Sigmoid colon (tissue), 7 donors: ENCODE results near the gene CCDC142. TPM values are rescaled to one million over a fixed set of nuclear protein-coding genes. Genes with fewer than 3 reads are reported as not detected.
A peak's percentile ranks its signal among the peaks of the same experiment; 100 is the strongest.

Experiments
- DNase-seq: peaks from one replicate; pipeline ENCODE4 v3.0.0-alpha.2; 2019
- H3K27ac ChIP-seq, 4 donors: fragments of 200-600 bp; sonication (generic); one replicate each; pipeline ENCODE4 v1.5.1; 2016 to 2019; ENCODE audit warnings: mild to moderate bottlenecking in 1 of 4
- H3K27me3 ChIP-seq, 3 donors: fragments of 200-600 bp; sonication (generic); one replicate each; pipeline ENCODE4 v1.5.1; 2019; ENCODE audit warnings: mild to moderate bottlenecking in 1 of 3
- H3K36me3 ChIP-seq, 4 donors: fragments of 200-600 bp; sonication (generic); one replicate each; pipeline ENCODE4 v1.5.1; 2016 to 2019
- H3K4me1 ChIP-seq, 4 donors: fragments of 200-600 bp; sonication (generic); one replicate each; pipeline ENCODE4 v1.5.1; 2017 to 2019
- H3K4me3 ChIP-seq, 4 donors: fragments of 200-600 bp; sonication (generic); one replicate each; pipeline ENCODE4 v1.5.1; 2017 to 2019; ENCODE audit warnings: mild to moderate bottlenecking in 2 of 4, moderate library complexity in 1 of 4
- H3K9me3 ChIP-seq, 4 donors: fragments of 200-600 bp in 3 of 4; sonication (generic) in 3 of 4; one replicate each; pipeline versions ENCODE4 v1.5.1 to v1.6.1; 2013 to 2019
- CTCF ChIP-seq, 4 experiments: fragments of 450-650 bp in 3 of 4; fragments of 200-600 bp in 1 of 4; IDR thresholded peaks; one replicate each; pipeline ENCODE4 v1.5.1; 2016 to 2019; ENCODE audit warnings: antibody characterized with exemption in 4 of 4, mild to moderate bottlenecking in 3 of 4, moderate library complexity in 2 of 4
- EP300 ChIP-seq, 4 donors: sonication (generic); formaldehyde crosslinking; IDR thresholded peaks; one replicate each; pipeline ENCODE4 v1.6.1; 2017; ENCODE audit warnings: antibody characterized with exemption in 4 of 4
- POLR2A ChIP-seq, 2 donors: fragments of 450-650 bp; IDR thresholded peaks; one replicate each; pipeline ENCODE4 v1.6.1; 2016; ENCODE audit warnings: antibody characterized with exemption in 2 of 2, mild to moderate bottlenecking in 2 of 2, moderate library complexity in 2 of 2
- POLR2AphosphoS5 ChIP-seq, 4 donors: sonication (generic); formaldehyde crosslinking; IDR thresholded peaks; one replicate each; pipeline ENCODE4 v1.6.1; 2017; ENCODE audit warnings: antibody characterized with exemption in 4 of 4
- WGBS, 2 donors: extraction: QIAGEN DNeasy Blood & Tissue Kit; methylation state at CpG; one replicate each; pipeline ENCODE4 v1.1.7; 2013; 5-methylcytosine and 5-hydroxymethylcytosine counted together
- intact Hi-C: fragments of 100-400 bp; cut with DNase I; formaldehyde crosslinking; loops from one replicate; pipeline ENCODE4 v1.15.1; 2023
- polyA plus RNA-seq, 3 donors: library from polyadenylated mRNA; stranded (reverse); fragments of 200-250 nt; gene quantifications; one replicate each; pipeline ENCODE4 v1.2.3, GENCODE V29; 2013
- total RNA-seq, 4 donors: library from RNA; depleted of rRNA; stranded (reverse); fragments of >200 nt; gene quantifications; one replicate each; pipeline ENCODE4 v1.1.0, GENCODE V29; 2016
- donor health status: healthy with polysubstance abuse.
- donor health status: Bipolar disorder and iron deficiency.
- donor health status: healthy.

CCDC142 gene
- total and polyA plus RNA-seq, 7 donors = 1.8 to 20.9 (median 16.4) TPM

GRCh38 chr2:74457549-74458131 lies 25.2 kb downstream of the CCDC142 start:
- Histone ChIP-seq H3K36me3 (peaks cover 0 to 16% (median 5%) of the 10 kb centered on the region in 4 donors), H3K27ac (peak overlapping the region; percentile 90 to 98 (median 98)), H3K4me3 (peak overlapping the region; percentile 56 to 83 (median 68)), H3K4me1 (peaks cover 0 to 40% (median 37%) of the 10 kb centered on the region in 4 donors), H3K27me3 (no peaks in the 10 kb centered on the region), H3K9me3 (no peaks in the 10 kb centered on the region)
- TF ChIP-seq CTCF (IDR thresholded peaks at IDR 0.05) (no peak), EP300 (IDR thresholded peaks at IDR 0.05) (no peak), POLR2A (IDR thresholded peaks at IDR 0.05) (peak; percentile 81 to 84), POLR2AphosphoS5 (IDR thresholded peaks at IDR 0.05) (peak; percentile 85 to 95 (median 93))
- intact Hi-C loops = loop anchor here (5.0 kb wide), 1 partner anchor 720 kb away; the partner anchor contains the start of gene TPRKB
- 0 to 1% methylated on average over 46 of the region's 46 CpGs for WGBS, 2 donors
- peak; percentile 79 for DNase-seq

- DNase-seq = no peak
- no peaks in the 10 kb centered on the region for H3K9me3 ChIP-seq
- H3K27ac ChIP-seq = peak overlapping the region; percentile 90 to 98 (median 98)
- 1% methylated on average over 27 of the region's 27 CpGs for WGBS, 2 donors
- no peaks in the 10 kb centered on the region for H3K27me3 ChIP-seq
- peak overlapping the region; percentile 56 to 83 (median 68) for H3K4me3 ChIP-seq
- peaks cover 0 to 40% (median 37%) of the 10 kb centered on the region in 4 donors for H3K4me1 ChIP-seq
- intact Hi-C loops = loop anchor here (5.0 kb wide), 1 partner anchor 720 kb away; the partner anchor contains the start of gene TPRKB
- no peak for TF ChIP-seq EP300 (IDR thresholded peaks at IDR 0.05)
- TF ChIP-seq POLR2A (IDR thresholded peaks at IDR 0.05) = no peak
- TF ChIP-seq POLR2AphosphoS5 (IDR thresholded peaks at IDR 0.05) = no peak
- TF ChIP-seq CTCF (IDR thresholded peaks at IDR 0.05) = no peak
- peaks cover 0 to 11% (median under 1%) of the 10 kb centered on the region in 4 donors for H3K36me3 ChIP-seq
These were observed 25.7 kb downstream of the CCDC142 start for GRCh38 chr2:74457129-74457548.

DNA sequence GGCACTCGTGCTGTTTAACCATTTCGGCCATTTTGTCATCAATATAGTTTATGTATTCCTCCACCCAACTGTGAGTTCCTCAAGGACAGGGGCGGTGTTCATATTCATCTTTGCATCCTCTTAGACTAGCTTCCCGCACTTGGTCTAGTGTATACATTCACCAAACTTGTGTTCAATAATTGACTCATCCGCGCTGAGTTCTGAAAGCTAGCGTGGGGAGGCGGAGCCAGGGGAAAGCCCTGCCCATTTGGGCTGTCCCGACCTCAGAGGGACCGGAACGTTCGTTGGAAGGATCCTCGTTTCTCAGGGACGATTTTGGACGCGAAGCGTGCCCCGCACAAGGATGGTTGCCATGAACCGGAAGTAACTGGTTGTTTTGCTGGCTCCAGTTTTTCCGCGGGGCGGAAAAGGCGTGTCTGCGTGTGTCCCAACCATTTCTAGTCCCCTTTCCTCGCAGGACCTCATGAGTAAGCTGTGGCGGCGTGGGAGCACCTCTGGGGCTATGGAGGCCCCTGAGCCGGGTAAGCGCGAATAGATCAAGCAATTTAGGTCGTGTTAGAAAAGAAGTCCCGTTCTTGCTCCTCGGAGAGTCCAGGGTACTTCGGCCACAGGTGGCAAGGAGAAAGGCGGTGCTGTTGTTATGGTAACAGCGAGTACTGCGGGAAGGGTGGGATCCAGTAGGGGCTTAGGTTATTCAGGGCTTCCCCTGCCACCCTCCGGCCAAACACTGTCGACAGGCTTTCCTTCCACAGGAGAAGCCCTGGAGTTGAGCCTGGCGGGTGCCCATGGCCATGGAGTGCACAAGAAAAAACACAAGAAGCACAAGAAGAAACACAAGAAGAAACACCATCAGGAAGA lies 27.9 kb downstream of the CCDC142 start, which contains the start of gene INO80B:
Gene INO80B (plus strand): TSS at position 434 of the 858 bp plus-strand sequence. CDS start 30 bp downstream, at position 464.
- no peaks in the 10 kb centered on the region for H3K9me3 ChIP-seq
- WGBS, 2 donors = 0 to 1% methylated on average over 40 of the region's 40 CpGs
- intact Hi-C loops = loop anchor here (1.0 to 5.0 kb wide), 4 partner anchors 15 to 718 kb away; partner anchors contain the start of genes C2orf81, CCDC142, TPRKB and WDR54

DNA sequence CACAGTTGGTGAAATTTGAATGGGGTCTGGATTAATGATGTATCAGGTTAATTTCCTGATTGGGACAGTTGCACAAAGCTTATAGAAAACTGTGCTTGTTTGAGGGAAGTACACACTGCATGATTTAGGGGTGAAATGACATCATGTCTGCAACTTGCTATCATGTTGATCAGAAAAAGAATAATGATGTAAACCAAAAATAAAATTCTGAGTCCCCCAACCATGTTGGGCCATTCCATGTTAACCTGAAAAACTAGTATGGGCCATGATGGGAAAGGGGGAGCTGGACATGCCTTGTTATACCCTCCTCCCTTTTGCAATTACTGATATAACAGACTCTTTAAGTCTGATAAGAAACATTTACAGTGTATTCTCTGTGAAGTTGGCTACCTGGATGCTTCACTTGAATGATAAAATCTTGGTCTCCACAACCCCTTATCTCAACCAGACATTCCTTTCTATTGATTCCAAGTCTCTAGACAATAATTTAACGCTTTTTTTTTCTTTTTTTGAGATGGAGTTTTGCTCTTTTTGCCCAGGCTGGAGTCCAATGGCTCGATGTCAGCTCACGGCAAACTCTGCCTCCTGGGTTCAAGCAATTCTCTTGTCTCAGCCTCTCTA lies 32.1 kb downstream of the CCDC142 start:
- H3K36me3 ChIP-seq = no peaks in the 10 kb centered on the region
- DNase-seq = no peak
- H3K9me3 ChIP-seq = no peaks in the 10 kb centered on the region
- H3K27ac ChIP-seq = no peak overlapping the region
- no peak for TF ChIP-seq EP300 (IDR thresholded peaks at IDR 0.05)
- no peak for TF ChIP-seq POLR2A (IDR thresholded peaks at IDR 0.05)
- TF ChIP-seq POLR2AphosphoS5 (IDR thresholded peaks at IDR 0.05) = no peak
- no peak for TF ChIP-seq CTCF (IDR thresholded peaks at IDR 0.05)
- intact Hi-C loops = no loop called here
- no peak overlapping the region for H3K4me3 ChIP-seq
- peaks cover 0 to 11% (median 7%) of the 10 kb centered on the region in 4 donors for H3K4me1 ChIP-seq
- H3K27me3 ChIP-seq = no peaks in the 10 kb centered on the region
- WGBS, 2 donors = 87 to 92% methylated on average over 3 of the region's 3 CpGs

More for the DNA sequence above, 27.9 kb downstream of the CCDC142 start, which contains the start of gene INO80B:
- H3K27me3 ChIP-seq = no peaks in the 10 kb centered on the region
- peak; percentile 98 for DNase-seq
- peak within 1 kb of the TSS; percentile 65 to 79 (median 72) for H3K27ac ChIP-seq
- H3K36me3 ChIP-seq = no peaks in the 10 kb centered on the region
- TF ChIP-seq POLR2AphosphoS5 (IDR thresholded peaks at IDR 0.05) (peak; percentile 39 to 91 (median 66)), EP300 (IDR thresholded peaks at IDR 0.05) (no peak), POLR2A (IDR thresholded peaks at IDR 0.05) (no peak)
- H3K4me3 ChIP-seq = peak within 1 kb of the TSS; percentile 63 to 73 (median 70)
- H3K4me1 ChIP-seq = peaks cover 0 to 40% (median 37%) of the 10 kb centered on the region in 4 donors
